GM18508 (cell line): Measurements from ENCODE around the gene GALNT13.

ENCODE experiments used
- ATAC-seq: cut with Tn5 transposase; IDR thresholded peaks from one replicate; pipeline ENCODE4 v1.9.1; 2021; ENCODE audit warnings: moderate number of reproducible peaks; ENCODE audit not compliant: insufficient read depth, unreplicated experiment

GALNT13 gene

DNA sequence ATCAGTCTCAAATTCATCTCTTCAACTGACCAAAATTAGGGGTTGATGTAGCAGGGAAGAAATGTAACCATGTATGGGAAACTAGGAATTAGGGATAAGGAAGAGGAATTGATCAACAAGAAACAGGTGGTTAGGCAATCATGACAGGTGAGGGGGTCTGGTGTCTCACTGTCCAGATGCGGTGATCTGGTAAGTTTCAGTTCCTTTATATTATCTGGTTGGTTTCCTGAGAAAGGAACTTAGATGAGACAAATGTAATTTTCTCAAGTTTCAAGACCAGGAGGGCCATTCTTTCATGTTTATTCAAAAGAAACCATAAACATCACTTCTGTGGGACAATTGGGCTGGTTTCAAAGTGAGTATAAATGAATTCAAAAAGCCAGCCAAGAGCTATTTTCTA lies 520.5 kb downstream of the GALNT13 start:
- peak; percentile 74 for ATAC-seq

DNA sequence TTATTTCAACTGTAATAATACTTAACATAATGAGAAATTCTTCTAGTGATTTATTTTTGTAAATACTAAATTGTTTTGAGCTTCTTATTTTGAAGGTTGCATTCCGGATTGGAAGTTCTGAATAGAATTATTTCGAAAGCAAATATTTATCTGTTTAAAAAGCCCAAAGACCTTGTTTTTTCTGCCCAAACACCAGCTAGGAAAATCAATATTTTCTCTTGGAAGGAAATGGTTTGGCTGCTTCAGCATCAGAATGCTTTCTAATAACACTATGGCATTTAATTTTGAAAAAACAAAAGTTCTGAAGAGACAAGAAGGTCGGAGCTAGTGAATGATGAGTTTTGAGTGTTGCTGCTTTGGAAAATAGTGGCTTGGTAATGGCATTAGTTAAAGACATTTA lies 522.9 kb downstream of the GALNT13 start:
- ATAC-seq: no peak

DNA sequence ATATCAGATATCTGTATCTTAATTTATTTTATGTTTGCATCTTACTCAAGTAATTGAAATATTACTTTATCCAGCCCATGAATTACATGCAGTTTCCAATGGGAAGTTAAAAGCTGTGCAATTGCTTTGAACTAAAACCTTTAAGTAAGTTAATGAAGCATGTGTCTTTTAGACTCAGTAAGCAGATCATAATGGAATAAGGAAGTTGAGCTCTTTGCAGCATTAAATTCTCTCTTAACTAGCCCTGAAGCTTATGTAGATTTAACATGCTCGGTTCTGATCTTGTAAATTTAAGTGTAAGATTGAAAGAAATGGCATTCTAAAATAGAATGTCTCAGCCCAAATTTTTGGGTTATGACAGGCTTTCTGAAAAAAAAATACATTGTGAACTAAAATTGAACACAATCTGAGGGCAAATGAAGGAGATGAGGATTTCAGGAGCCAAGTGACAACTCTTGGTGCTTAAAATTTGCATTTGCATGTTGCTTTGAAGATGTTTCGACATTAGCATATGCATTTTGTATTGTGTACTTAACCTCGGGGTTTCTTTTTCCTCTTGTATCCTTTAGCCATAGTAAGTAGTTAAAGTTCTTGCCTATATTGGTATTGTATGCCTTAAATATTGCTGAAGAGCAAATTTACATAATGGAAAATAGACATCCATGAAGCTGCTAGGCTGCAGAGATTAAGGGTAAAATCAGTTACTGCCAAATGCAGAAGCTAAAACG lies 529.0 kb downstream of the GALNT13 start:
- no peak for ATAC-seq

DNA sequence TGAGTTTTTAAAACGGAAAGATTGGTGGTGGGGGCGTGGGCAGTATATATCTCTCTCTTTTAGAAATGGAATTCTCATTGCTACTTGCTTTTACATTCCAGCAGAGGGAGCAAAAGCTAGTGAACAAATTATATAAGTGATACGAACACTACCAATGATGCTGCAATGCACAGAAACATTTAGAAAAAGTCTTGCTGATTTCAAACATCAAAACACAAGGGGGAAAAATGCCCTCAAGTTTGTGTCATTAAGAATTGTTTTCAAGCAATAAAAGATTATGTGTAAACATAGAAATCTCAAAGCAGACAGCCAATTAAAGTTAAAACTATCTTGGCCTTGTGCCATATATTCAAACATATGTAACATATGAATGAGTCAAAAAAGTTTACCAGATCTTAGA lies 530.5 kb downstream of the GALNT13 start:
- no peak for ATAC-seq

DNA sequence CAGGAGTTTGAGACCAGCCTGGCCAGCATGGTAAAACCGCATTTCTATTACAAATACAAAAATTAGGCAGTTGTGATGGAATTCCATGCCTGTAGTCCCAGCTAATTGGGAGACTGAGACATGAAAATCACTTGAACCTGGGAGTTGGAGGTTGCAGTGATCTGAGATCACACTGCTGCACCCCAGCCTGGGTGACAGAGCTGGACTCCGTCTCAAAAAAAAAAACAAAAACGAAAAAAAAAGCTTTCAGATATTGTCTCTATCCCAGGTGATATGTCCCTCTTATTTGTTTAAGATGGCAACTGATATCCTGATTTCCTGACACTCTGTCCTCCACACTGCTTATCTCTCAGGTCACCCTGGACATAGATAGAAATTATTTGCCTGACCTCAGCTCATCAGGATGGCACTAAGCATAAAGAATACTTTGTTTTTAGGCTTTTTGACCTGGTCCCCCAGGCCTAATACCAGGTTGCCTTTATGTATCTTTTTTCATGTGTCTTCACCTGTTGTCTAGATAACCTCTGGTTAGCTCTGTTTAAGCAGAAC lies 531.6 kb downstream of the GALNT13 start:
- no peak for ATAC-seq

DNA sequence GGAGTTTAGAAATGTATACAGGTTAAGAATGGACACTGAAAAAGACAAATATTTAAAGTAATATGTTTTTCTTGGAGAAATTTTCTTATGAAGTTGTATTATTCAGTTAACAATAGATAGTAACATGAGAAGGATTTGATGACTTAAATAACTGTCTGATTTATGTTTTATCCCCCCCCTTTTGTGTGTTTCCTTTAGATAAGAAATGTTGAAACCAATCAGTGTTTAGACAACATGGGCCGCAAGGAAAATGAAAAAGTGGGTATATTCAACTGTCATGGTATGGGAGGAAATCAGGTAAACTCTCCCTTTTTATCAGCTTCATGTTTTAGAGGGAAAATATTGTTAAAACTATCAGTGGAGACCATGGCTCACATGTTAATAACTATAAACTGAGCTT lies 537.1 kb downstream of the GALNT13 start:
- ATAC-seq: no peak

DNA sequence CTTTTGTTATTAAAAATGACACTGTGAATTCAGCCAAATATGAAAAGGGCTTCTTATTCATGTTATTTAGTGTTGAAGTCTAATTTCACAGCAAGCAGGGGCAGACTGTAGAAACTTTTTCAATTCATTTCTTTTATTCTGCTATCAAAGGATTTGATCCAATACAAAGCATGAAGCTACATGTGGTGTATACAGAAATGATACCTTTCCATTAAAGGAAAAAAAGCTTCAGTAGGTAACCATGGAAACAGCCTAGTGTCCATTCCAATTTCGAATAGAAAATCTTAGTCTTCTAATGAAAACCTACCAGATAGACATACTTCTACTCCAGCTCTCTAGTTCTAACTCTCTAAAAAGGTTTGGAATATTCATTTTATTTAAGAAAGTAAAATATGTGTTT lies 550.5 kb downstream of the GALNT13 start:
- no peak for ATAC-seq

DNA sequence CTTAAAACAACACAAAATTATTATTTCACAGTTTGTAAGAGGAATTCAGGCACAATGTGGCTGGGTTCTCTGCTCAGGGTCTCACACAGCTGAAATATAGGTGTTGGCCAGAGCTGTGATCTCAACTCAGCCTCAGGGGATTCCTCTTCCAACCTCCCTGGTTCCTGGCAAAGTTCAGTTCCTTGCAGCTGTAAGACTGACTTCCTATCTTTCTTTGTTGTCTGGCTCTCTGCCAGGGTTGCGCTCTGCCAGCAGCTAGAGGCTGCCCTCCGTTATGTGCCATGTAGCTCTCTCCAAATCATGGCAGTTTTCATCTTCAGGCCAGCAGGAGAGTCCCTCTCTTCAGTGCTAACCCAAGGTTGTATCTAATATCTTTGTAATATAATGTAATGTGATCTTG lies 554.3 kb downstream of the GALNT13 start:
- no peak for ATAC-seq

DNA sequence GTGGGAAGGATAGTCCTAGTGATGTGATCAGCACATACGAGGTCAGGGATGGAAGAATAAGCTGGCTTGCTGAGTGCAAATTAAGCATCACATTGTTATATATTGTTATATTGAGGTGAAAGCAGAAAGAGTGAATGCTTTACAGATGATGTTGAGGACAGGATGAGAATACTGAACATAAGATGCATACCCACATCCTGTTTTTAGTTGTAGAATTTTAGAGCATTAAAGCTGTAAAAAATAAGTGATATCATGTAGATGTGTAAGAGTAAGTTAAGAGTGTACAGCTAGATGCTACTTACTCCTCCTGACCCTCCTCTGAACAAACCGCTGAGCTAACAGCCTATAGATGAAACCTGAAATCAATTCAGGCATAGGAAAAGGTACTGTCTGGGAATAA lies 555.7 kb downstream of the GALNT13 start:
- ATAC-seq: no peak

DNA sequence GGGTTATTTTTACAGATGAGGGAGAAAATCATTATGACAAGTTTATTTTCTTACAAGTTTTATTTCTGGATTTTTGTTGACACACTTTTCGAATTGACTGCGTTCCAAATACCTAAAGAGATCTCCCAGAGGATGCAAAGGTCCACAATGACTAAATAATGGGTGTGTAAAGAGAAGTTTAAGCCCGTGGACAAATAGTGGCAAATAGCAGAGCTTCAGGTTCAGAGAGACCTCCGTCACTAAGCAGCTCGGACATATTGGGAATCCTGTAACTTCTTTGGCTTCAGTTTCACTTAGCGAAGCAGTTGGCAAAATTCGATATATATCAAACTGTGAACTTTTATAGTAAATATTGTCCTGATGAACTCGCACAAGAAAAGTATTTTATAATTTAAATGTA lies 556.3 kb downstream of the GALNT13 start:
- no peak for ATAC-seq

DNA sequence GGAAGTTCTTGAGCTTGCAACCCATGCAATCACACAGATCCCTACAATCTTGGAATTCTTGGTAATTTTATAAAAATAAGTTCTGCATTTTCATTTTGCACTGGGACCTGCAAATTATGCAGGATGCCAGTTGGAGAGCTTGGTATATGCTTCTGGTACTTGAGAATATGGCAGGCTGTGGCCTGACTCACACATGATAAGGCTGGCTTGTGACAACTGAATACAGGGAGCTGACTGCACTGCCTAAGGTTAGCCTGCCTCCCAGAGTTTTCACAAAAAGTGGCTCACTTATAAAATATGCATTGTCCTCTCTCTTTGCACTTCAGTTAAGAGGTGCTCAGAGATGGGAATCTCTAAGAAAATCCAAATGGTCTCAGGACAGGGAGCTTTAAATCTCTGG lies 561.3 kb downstream of the GALNT13 start:
- ATAC-seq: no peak

DNA sequence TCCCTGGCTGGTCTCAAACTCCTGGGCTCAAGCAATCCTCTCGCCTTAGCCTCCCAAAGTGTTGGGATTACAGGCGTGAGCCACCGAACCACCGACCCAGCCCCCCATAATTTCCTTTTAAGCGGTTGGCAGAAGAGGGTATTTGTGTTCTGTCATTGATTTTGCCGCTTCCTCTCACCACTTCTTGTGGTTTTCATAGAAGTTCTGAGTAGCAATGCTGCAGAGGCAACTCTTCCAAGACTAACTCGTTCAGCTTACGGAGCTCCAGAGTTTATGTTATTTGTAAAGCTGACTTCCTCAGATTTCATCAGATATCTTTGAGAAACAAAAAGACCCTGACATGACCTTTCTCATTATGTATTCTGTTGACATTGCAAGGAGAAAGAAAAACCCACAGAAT lies 565.4 kb downstream of the GALNT13 start:
- no peak for ATAC-seq

DNA sequence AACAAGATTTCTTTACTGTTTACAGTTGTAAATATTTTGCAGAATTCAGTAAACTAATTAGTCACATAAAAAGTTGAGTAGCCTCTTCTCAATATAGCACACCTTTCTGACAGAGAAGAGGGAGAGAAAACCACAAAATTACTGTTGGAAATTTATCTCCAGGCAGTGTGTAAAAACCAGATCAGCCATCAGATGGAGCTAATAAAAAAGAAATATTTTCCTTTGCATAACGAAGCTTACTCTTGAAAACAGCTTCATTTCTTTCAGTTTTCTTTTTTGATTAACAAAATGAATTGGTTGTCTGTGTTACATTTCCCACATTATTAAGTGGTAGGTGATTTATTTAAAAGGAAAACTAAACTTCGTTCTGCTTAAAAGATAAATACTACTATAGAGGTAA lies 567.4 kb downstream of the GALNT13 start:
- ATAC-seq: no peak

DNA sequence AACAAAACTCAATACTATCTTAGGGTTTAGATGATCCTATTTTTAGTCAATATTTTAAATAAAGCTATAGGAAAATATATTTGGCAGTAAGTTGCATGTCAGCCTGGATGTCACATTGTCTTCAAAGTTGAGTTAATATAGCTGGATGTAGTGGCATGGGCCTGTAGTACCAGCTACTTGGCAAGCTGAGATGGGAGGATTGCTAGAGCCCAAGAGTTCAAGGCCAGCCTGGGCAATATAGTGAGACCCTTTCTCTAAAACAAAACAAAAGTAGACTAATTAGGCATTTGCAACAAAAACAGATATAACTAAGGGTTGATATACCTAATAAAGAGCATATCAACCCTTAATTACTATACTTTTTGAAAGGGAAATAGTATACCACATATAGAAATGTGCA lies 572.2 kb downstream of the GALNT13 start:
- no peak for ATAC-seq

DNA sequence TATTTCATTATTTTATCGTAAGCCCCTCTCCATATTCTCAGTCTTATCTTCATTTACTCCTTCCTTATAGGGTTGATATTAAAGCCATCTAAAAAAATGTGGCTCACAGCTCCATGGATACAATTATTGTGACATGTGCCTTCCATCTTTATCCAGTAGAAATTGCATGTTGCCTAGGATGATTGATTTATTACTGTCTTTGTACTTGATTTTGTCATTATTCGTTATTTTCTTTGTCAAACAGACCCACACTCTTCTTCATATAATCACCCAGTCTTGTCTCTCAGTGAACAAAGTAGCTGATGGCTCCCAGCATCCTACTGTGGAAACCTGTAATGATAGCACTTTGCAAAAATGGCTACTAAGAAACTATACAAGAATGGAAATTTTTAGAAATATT lies 574.6 kb downstream of the GALNT13 start:
- no peak for ATAC-seq

DNA sequence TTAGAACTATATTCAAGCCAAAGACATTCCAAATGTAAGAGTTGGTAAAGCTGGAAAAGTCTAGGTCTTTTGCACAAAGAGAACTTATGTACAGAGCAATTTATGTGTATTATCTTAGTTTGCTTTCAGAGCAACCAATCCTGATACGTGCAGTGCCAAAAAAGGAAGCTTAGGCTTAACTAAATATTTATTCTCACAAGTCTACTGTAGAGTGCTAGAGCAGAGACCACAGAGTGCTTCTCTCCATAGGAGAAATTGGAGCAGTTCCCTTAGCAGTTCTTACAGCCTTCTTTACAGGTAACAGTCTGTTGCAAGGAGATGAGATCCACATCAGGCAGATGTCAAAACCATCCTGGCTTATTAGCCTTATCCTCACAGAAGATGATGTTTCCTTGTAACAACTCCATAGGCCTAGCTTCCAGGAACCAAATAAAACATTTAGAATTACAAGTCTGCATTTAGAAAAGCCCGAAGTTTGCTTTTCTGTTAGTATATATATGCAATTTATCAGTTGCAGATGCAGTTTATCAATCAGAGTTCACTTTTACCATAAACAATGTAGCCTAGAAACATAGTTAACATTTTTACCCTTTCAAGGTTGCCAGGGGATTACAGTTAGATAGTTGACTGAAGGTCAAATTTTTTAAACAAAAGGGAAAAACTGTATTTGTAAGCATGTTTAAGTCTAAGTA lies 576.2 kb downstream of the GALNT13 start:
- ATAC-seq: no peak

DNA sequence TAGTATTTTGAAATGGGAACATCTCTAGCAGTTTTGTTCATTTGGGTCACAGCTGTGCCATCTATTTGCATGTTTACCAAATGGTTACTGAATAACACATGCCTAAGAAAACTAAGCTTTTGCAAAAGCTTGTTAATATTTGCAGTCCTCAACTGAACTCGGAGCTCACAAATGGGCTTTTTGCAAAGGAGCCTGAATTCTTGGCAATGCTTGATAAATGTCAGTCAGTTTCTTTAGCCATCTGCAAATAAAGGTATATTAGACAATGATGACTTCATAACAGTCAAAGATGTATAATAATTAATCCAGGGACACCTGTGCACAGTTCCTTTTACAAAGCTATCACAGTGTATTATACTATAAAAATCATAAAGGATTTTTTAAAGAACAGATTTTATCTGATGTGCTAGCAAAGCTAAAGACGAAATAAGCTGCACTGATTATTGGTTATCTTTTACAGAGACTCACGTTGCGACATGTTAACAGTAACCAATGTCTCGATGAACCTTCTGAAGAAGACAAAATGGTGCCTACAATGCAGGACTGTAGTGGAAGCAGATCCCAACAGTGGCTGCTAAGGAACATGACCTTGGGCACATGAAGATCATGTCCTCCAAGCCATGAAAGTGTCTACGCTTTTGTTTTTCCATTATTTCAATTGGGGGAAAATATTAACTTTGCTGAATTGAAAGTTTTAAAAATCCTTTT lies 578.4 kb downstream of the GALNT13 start:
- no peak for ATAC-seq

DNA sequence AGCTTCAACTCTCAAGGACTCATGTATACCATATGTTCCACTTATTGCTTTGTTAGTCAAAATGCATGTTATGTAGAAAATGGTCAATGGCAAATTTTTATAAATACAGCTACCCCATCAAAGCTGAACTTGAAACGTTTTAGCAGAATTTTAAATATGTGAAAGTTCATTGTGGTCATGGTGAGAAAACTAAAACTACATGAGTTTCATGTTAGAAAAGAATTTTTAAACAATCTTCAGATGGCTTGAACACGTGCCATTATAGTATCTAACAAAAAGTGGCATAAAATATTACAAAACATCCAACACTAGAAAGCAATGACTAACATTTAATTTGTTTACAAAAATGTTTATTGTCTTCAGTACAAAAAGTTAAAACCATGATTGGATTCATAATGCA lies 580.7 kb downstream of the GALNT13 start:
- ATAC-seq: no peak

DNA sequence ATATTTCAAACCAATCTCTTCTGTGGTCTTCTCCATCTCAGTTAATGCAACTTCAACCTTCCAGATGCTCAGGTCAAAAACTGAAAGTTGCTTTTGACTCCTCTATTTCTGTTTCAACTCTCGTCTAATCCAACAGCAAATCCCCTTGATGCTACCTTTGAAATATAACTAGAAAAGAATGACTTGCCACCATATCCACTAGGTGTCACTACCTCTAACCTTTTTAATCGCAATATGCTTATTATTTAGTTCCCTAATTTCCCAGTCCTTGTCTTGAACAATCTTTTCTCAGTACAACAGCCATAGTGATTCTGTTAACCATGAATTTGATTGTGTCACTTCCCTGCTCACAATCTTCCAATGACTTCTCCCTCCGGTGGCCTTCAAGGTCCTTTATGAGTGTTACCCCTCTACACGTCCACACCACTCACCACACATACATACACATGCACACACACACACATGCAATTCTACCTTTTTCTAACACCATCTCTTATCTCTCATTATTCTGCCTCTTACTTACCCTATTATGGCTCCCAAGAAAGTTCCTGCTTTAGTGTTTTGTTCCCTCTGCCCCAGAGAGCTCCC lies 581.3 kb downstream of the GALNT13 start:
- ATAC-seq: no peak

DNA sequence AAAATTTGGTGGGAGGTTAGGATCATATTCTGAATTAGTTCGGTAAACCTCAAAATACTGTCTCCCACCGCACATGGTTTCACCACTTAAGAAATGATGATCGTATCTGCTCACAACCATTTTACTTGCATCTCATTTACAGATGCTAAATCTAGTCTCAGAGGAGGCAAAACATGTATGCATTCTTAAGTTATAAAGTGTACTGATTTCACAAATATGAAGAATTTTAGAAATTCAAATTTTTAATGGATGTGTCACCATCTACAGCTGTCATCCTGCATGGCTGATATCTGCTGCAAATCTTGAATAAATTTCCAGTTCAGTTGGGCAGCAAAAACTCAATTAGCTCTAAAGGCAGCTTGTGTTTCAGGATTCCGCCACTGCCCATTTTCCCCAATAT lies 583.4 kb downstream of the GALNT13 start:
- ATAC-seq: no peak

DNA sequence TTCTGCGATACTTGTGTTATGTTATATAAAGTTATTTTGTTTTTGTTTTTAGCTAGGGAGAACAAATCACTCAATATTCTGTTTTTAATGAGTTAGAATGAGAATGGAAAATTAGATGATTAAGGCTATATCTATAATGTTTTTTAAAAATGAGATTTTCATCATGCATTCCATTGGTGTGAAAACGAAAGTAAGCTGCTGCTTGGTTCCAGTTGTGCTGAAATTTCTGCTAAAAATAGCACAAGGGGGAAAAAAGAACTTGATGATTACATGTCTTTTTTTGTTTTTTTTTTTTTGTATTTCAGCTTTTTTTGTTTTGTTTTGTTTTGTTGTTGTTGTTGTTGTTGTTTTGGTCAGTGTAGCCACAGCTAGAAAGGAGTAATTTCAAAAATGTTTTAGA lies 584.1 kb downstream of the GALNT13 start:
- no peak for ATAC-seq
